Thoracic aorta (tissue), 2 donors: ENCODE data around the gene AHNAK2. TPM values are rescaled to one million over a fixed set of nuclear protein-coding genes. Genes with fewer than 3 reads are reported as not detected.

Experiments
- ATAC-seq: fragments of 150-250 bp; one replicate; pipeline ENCODE4 v1.8.0; 2017; ENCODE audit warnings: low read depth; ENCODE audit not compliant: insufficient number of reproducible peaks, low FRiP score
- DNase-seq: peaks from one replicate; pipeline ENCODE4 v3.0.0-alpha.2; 2020; ENCODE audit warnings: low spot score
- H3K27ac ChIP-seq, 2 donors: fragments of 200-600 bp; sonication (generic); 1 replicate in 1 of 2; 2 replicates in 1 of 2; pipeline ENCODE4 v1.5.1; 2016; ENCODE audit warnings: mild to moderate bottlenecking in 2 of 2, moderate library complexity in 2 of 2
- H3K27me3 ChIP-seq: fragments of 200-600 bp; sonication (generic); replicated peaks from 2 replicates; pipeline ENCODE4 v1.6.0; 2016; ENCODE audit warnings: mild to moderate bottlenecking; ENCODE audit not compliant: insufficient read depth
- H3K36me3 ChIP-seq: fragments of 200-600 bp; sonication (generic); one replicate; pipeline ENCODE4 v1.5.1; 2016
- H3K4me1 ChIP-seq, 2 donors: fragments of 200-600 bp; sonication (generic); 1 replicate in 1 of 2; 2 replicates in 1 of 2; pipeline versions ENCODE4 v1.5.1 to v1.6.0; 2016; ENCODE audit warnings: low read depth in 2 of 2, mild to moderate bottlenecking in 1 of 2; ENCODE audit not compliant: control insufficient read depth in 1 of 2
- H3K4me3 ChIP-seq: fragments of 200-600 bp; sonication (generic); 2 replicates; pipeline ENCODE4 v1.5.1; 2016; ENCODE audit warnings: mild to moderate bottlenecking
- H3K9me3 ChIP-seq: fragments of 200-600 bp; sonication (generic); 2 replicates; pipeline ENCODE4 v1.5.1; 2016
- CTCF ChIP-seq: fragments of 200-600 bp; sonication (generic); IDR thresholded peaks from one replicate; pipeline ENCODE4 v1.5.1; 2019; ENCODE audit warnings: antibody characterized with exemption
- total RNA-seq, 2 donors: library from RNA; depleted of rRNA; stranded (reverse); fragments of >200 nt; gene quantifications; one replicate each; pipeline versions ENCODE4 v1.1.0 to v1.2.3, GENCODE V29; 2016

AHNAK2 gene
- total RNA-seq, 2 donors from 2014 or later: 22.6 to 47.8 TPM

DNA sequence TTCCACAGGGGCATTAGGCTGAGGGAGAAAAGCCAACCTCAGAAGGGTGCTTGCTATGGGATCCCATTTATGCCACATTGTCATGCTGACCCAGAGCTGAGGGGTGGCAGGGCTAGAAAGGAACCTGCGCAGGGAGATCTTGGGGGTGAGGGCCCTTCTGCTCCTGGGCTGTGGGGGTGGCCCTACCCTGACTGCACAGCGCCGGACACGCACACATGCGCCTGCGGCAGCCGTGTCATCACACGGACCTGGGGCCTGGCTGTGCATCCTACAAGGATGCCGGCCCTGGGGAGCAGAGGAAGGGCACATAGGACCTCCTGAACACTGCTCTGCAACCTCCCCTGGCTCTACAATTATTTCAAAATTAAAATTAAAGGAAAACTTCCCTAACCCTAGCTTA, 35.9 kb upstream of the AHNAK2 start:
- H3K27me3 ChIP-seq: no peaks in the 10 kb centered on the region
- TF ChIP-seq CTCF: no peak
- no peaks in the 10 kb centered on the region for H3K9me3 ChIP-seq
- peaks cover 11 to 22% of the 10 kb centered on the region in 2 donors for H3K4me1 ChIP-seq
- no peak overlapping the region for H3K27ac ChIP-seq
- DNase-seq (no peak), ATAC-seq (no peak)
- H3K4me3 ChIP-seq: no peak overlapping the region
- peaks cover 18% of the 10 kb centered on the region for H3K36me3 ChIP-seq

- ATAC-seq (no peak), DNase-seq (no peak)
- TF ChIP-seq CTCF: no peak
- peaks cover 18% of the 10 kb centered on the region for H3K36me3 ChIP-seq
- no peak overlapping the region for H3K27ac ChIP-seq
- no peaks in the 10 kb centered on the region for H3K9me3 ChIP-seq
- peaks cover 11 to 18% of the 10 kb centered on the region in 2 donors for H3K4me1 ChIP-seq
- H3K27me3 ChIP-seq: no peaks in the 10 kb centered on the region
- no peak overlapping the region for H3K4me3 ChIP-seq
Measured at GRCh38 chr14:105013150-105013785, 35.1 kb upstream of the AHNAK2 start.

- H3K9me3 ChIP-seq: no peaks in the 10 kb centered on the region
- peak; percentile 39 for TF ChIP-seq CTCF
- ATAC-seq (no peak), DNase-seq (no peak)
- H3K27me3 ChIP-seq: no peaks in the 10 kb centered on the region
- peaks cover 18% of the 10 kb centered on the region for H3K36me3 ChIP-seq
- peak overlapping the region; percentile 27 for H3K4me3 ChIP-seq
- peaks cover 11 to 18% of the 10 kb centered on the region in 2 donors for H3K4me1 ChIP-seq
- H3K27ac ChIP-seq: no peak overlapping the region
Measured at GRCh38 chr14:105012171-105012985, 34.2 kb upstream of the AHNAK2 start.

DNA sequence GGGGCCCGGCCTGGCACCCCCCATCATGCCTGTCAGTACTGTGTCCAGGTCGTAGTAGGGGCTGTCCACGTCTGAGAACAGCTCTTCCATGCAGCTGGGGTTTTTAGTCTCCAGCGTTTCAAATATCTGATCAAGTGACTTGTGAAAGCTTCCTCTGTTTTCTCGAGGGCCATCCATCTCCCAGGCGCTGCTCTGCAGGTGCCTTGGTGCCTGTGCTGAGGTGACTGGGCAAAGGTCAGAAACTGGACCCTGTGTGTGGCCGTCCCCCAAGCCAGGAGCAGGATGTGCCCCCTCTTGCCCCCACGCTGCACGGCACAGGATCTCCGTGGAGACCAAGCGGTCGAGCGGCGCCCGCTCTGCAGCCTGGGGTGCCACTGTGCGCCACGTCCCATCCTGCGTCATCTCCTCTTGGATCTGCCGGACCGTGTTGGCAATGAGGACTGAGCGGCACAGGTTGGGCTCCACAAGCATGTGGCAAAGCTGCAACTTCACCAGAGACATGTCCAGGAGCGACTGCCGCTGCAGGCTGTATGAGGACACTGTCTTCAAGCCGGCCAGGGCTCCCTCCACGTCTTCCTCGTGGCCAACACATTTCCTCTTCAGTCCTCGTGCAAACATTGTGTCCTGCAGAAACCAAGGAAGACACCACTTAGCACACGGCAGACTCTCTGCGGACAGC, 33.3 kb upstream of the AHNAK2 start:
- DNase-seq: no peak
- peaks cover 18% of the 10 kb centered on the region for H3K36me3 ChIP-seq

More for the DNA sequence above, 33.3 kb upstream of the AHNAK2 start:
- Histone ChIP-seq H3K27me3 (no peaks in the 10 kb centered on the region), H3K4me1 (peaks cover 11 to 18% of the 10 kb centered on the region in 2 donors), H3K9me3 (no peaks in the 10 kb centered on the region), H3K4me3 (no peak overlapping the region), H3K27ac (no peak overlapping the region)
- no peak for TF ChIP-seq CTCF
- ATAC-seq: no peak
